Stimulated activated CD4-positive, alpha-beta T cell treated with anti-CD3 and anti-CD28 coated beads, Interleukin-12 subunit alpha, Interleukin-12 subunit beta, amount 100 ng/mL, for 48 hours (primary cell): ENCODE data around the gene MYO1A.
"Not testable (repeated sequence)": the region's sequence is repeated elsewhere in the genome, so short reads cannot be mapped to it uniquely, and the experiment has no call there.

ENCODE experiments used
- DNase-seq, 3 donors: peaks; one replicate each; pipeline ENCODE4 v3.0.0-alpha.2; 2020; ENCODE audit warnings: low read depth in 2 of 3, low spot score in 1 of 3

Gene MYO1A

DNA sequence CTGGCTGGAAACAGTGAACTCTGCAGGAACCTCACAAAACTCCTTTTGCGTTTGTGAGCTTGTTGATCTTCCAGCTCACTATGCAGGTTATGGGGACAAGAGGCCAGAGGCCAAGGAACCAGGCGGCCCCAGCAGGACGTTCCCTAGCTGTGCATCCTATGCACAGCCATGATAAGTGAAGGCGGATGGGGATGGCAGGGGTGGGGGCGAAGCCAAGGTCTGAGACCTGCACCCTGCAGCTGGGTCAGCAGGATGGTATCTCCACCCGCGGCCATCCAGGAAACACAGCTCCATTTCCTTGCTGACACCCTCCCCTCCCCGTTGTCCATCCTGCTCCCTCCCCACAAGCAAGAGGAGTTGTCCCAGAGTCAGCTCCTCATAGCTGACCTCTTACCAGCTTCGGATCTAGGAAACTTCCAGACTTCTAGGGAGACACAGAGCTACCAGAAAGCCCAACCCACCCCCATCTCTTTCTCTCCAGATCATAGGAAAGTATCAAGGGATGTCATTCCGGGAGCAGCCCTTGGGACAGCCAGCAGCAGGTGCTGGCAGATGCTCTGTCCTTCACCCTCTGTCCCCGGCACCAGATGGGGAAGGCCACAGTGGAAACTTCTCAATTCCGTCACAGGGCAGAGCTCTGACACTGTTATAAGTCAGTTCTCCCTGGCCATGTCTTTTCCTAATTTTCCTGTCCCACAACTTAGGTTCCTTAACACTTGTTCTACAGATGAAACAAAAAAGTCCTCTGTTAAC lies 53.0 kb downstream of the MYO1A start:
- DNase-seq = no peak

DNA sequence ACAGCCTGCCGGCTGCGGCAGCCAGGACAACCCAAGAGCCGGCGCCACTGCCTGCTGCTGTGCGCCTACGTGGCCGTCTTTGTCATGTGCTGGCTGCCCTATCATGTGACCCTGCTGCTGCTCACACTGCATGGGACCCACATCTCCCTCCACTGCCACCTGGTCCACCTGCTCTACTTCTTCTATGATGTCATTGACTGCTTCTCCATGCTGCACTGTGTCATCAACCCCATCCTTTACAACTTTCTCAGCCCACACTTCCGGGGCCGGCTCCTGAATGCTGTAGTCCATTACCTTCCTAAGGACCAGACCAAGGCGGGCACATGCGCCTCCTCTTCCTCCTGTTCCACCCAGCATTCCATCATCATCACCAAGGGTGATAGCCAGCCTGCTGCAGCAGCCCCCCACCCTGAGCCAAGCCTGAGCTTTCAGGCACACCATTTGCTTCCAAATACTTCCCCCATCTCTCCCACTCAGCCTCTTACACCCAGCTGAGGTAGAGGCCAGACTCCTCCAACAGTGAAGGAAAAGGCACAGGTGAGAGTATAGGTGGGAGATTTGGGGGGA lies 53.9 kb downstream of the MYO1A start:
- DNase-seq = no peak

DNA sequence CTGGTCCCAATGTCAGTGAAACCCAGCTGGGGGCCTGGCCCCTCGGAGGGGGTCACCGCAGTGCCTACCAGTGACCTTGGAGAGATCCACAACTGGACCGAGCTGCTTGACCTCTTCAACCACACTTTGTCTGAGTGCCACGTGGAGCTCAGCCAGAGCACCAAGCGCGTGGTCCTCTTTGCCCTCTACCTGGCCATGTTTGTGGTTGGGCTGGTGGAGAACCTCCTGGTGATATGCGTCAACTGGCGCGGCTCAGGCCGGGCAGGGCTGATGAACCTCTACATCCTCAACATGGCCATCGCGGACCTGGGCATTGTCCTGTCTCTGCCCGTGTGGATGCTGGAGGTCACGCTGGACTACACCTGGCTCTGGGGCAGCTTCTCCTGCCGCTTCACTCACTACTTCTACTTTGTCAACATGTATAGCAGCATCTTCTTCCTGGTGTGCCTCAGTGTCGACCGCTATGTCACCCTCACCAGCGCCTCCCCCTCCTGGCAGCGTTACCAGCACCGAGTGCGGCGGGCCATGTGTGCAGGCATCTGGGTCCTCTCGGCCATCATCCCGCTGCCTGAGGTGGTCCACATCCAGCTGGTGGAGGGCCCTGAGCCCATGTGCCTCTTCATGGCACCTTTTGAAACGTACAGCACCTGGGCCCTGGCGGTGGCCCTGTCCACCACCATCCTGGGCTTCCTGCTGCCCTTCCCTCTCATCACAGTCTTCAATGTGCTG lies 54.6 kb downstream of the MYO1A start:
- DNase-seq = no peak

DNA sequence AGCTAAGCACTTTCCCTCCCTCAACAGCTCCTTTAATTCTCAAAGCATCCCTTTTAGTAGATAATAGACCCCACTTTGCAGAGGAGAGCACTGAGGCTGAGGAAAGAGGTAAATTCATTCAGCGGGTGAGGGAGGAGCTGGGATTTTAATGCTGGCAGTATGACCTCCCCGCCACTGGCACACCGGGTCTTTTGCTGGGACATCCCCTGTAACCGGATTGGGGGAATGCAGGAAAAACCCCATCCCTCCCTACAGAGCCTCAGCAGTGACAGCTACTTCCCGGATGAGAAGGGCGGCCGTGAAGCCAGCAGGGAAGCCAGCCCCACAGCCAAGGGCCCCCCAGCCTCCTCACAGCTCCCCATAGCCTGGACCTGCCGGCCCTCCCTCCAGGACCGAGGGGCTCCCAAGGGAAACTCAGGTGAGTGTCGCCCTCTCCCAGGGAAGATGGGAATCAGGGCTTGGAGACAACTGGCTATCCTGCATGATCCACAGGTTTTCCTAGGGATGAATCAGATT lies 55.6 kb downstream of the MYO1A start:
- no peak for DNase-seq

DNA sequence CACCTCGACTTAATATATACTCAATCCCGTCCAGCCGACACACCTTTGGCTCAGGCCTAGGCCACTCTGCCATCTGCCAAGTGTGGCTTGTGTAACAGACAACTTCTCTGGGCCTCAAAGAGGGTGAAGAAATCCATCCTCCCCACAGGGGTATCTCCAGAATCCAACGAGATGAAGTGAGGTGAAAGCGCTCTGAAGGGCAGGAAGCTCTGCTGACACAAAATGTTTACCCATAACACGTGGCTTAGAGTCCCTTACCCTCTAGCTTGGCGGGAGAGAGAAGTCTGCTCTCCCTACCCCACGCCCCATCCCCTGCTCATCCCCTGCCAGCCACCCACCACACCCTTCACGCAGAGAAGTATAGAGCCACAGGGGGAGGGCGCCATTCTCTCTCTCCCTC lies 56.6 kb downstream of the MYO1A start:
- DNase-seq = no peak

DNA sequence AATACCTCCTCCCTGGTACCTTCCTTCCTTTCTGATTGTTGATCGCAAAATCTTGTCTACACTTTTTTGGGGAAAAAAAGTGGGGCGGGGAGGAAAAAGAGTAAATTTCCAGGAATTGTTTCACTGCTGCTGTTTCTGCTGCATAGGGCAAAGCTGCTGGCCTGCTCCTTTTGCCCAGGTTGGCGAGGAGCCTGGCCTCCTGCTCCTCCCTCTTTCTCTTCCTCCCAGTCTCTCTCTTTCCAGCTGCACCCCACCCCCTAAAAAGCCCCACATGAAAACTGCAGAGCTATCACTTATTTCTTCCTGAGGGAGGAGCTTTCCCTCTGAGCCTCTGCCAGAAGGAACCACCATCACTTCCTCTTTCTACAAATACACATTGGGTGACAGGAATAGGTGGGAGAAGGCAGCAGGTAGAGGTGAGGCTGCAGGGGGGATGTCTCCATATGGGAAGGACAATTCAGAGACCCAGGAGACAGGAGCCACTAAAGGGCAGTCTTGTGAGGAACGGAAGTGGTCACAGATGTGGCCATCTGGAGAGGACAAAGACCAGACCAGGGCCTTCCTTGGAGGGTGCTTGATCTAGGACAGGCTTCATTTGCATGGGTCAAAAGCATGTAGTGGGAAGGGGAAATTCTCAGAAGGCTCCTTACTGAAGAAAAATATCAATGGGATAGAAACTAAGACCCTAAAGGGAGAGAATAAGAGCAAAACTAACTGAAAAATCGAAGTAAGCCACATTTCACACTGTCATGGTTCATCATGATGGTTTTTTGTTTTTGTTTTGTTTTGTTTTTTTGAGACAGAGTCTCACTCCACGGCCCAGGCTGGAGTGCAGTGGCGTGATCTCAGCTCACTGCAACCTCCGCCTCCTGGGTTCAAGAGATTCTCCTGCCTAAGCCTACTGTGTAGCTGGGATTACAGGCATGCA lies 58.3 kb downstream of the MYO1A start:
- DNase-seq = no peak

DNA sequence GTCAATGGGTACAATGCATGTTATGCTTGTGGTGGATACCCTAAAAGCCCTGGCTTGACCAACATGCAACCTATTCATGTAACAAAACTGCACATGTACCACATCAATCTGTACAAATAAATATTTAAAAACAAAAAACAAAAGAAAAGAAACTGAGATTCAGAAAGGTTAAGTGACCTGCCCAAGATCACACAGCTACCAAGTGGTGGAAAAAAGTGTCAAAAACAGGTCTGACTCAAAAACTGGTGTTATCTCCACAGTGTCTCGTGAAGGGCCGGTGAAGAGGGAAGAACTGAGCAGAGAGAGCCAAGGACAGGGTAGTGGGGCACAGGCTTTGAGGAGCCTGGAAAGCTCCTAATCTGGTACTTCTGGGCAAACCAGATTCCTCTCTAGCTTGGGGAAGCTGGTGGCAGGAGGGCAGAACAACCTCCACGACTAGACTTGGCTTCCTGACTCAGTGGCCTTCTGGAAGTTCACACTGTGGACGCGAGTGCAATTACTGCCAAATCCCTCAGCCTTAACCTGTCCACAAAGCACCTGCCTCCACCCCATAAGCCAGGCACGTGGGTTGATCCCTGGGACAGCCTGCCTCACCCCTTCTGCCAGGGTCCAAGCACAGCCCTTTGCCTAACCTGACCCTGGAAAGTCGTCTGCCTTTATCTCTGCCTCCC lies 59.1 kb downstream of the MYO1A start:
- DNase-seq = no peak

DNA sequence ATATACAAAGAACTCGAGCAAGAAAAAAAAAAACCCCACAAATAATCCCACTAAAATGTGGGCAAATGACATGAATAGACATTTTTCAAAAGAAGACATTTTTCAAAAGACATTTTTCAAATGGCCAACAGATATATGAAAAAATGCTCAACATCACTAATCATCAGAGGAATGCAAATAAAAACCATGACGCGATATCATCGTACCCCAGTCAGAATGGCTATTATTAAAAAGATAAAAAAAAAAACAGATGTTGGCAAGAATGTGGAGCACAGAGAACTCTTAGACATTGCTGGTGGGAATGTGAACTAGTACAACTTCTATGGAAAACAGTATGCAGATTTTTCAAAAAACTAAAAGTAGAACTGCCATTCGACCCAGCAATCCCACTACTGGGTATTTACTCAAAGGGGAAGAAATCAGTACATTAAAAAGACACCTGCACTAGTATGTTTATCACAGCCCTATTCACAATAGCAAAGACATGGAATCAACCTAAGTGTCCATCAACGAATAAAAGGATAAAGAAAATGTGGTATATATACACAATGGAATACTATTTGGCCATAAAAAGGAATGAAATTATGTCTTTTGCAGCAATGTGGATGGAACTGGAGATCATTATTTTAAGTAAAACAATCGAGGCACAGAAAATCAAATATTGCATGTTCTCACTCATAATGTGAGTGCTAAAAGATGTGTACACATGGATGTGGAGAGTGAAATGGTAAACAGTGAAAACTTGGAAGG lies 59.9 kb downstream of the MYO1A start:
- no peak for DNase-seq

DNA sequence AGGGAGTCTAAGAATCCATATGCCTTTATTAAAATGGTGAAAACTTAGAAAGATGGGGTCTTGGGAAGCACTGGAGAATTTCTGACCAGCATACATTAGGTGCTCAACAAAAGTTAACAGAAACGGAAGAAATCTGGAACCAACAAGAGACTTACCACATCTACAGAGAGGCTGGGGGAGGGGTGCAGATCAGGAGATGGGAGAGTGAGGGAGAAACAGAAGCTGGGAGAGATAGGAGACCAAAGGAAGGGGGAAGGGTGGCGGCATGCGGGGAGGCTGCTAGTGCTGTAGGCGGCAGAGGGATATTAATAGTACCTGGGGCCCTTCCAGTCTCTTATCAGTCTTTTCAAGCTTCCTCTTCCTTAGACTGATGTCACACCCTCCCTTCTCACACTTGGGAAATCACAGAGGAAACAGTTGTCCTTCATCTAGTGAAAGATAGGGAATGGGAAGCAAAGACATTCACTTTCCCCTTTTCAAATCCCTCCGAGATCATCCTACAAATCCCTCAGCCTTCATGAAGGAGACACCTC lies 61.7 kb downstream of the MYO1A start:
- DNase-seq = no peak

DNA sequence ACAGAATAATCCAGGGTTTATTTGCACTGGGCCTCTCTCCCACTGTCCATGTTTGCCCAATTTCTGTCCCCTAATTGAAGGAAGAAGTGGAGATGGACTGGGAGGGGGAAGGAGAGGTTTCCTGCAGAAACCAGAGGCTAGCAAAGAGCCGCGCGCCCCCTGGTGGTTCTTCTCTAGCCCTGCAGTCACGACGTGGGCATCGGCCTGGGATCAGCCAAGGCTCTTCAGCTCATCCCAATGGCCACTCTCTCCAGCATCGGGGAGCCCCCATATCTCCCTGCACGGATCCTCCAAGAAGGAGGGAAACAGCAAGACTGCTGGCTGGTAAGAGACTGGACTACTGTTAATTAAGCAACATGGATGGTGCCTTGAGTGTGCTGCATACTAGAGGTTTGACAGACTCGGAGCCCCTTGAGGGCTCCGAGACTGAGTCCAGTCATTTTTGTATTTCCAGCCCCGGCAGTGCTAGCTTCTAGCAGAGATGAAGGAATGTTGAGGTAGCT lies 62.3 kb downstream of the MYO1A start:
- peak; percentile 59 to 71 (median 65) for DNase-seq

DNA sequence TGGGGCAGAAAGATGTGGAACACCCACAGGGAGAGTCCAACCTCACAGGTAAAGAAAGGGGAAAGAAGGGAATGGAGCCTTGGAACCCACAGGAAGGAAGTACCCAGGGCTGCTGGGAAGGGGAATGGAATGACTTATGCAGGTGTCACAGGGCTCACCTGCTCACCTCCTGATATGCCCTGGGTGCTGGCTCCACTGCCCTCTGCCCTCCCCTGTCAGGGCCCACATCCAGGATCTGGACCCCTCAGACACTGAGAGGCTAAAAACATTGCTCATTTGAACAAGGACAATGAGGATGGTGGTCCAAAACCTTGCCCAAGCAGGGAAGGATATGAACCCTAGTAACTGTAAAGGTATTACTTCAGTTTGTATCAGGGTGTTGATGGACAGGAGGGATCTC lies 62.9 kb downstream of the MYO1A start:
- DNase-seq = no peak

DNA sequence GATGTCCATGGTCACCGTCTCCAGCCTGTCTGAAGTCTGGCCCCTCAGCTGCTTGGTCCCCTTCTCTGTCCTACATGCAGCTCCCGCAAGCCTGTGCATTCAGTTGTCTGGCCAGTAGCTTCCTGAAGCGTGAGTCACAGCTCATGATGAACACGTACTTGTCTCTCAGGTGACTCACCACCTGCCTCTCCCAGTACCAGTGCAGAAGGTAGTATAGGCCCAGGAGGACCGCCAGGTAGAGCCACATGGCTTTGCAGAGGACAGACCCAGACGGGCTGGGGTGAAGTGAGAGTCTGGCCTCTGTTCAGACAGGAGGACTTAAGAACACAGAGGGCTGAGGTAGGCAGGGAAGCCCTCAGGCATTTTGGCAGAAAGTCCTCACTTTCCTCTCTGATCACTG lies 64.2 kb downstream of the MYO1A start:
- not testable (repeated sequence) for DNase-seq

DNA sequence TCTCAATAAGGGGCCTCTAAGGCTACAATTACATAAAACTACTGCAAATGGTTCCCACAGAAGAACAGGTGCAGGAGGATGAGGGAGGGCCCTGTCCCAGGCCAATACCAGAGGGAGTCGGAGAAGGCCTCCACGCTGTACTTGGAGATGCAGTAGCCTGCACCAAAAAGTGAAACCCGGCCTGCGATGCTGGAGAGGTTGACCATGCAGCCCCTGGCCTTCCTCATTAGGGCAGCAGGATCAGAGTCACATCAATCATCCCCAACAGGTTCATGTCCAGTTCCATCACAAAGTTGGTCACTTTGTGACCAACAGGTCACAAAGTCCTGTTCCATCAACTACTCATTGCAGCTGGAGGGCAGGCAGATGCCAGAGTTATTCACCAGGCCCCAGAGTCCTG lies 66.5 kb downstream of the MYO1A start:
- no peak for DNase-seq

DNA sequence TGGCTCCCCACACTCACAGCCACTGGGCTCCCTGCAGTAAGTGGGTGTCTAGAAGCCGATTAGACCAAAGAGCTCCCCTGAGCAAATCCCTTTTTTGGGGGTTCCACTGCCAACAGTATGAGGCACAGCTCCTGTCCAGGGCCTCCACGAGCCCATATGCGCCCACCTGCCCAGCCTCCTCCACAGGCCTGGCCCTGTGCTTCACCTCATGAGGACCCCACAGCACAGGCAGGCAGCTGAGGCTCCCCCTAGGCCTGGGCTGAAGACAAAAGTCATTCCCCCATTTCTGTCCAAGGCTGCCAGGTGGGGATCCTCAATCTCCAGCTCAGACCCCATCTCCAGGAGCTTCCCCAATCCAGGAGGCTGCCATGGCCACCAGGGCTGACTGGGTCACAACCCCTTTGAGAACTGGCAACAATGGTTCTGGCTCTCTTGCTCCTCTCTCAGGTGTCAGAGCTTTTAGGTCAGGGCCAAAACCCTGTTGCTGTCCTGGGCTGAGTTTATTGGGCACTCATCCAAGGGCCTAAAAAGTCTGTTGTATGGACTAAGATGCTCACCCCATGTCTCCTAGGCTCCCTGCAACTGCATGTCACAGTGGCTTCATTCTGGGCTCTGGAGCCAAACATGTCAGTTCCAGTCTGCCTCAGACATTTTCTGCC lies 67.2 kb downstream of the MYO1A start:
- DNase-seq = not testable (repeated sequence)

DNA sequence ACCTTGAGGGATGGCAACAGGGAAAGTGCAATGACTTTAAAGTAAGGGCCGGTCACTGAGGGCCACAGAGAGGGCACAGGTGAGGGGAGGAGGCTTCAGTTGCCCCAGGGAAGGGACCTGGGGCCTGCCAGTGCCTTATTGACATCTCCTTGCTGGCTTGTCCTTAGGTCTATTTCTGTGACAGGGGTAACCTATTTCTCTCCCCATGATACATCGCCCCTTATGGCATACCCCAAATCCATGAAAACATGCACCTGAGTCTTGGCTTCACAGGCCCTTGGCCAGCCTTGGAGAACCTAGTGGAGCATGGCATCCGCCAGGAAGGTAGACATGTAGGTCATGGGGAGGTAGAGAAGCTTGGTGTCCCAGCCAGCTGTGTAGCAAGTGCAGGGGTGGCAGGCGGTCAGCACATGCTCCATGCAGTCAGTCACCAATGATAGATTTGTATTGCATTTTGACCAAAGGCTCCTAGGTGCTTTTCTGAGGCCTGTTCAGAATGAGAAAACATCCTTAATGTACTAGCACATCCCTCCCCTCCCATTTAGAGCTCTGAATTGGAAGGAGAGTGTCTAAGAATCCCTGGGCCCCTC lies 68.9 kb downstream of the MYO1A start:
- no peak for DNase-seq

DNA sequence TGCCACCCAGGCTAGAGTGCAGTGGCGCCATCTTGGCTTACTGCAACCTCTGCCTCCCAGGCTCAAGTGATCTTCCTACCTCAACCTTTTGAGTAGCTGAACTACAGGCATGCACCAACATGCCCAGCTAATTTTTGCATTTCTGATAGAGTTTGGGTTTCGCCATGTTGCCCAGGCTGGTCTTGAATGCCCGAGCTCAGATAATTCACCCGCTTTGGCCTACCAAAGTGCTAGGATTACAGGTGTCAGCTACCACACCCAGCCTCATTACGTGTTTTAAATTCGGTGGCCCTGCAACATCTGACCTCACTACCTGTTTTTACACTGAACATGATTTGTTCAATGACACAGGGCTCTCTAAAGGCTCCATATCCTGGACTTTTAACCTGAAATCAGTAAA lies 69.7 kb downstream of the MYO1A start:
- no peak for DNase-seq

DNA sequence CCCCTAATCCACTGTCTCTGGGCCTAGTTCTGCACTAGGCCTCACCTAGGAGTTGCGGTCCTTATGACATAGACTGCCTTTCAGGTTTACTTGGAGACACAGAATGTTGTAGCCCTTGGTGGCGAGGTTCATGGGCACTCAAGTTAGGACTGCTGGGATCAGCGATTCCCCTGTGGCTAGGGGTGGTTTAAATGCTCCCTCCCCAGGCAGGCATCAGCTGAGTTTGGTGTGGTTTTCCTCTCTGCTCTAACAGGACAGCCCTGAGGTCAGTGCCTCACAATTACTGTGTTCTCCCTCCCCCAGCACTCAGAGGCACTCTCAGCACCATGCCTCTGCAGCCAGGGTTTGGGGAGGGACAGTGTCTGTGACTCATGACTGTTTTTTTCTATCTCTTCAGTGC lies 70.3 kb downstream of the MYO1A start:
- DNase-seq = no peak
